CD4-positive, alpha-beta T cell treated with Interleukin-4 for 4 hours (primary cell): ENCODE measurements around the gene ATP10D.

Experiments
- DNase-seq: peaks from one replicate; pipeline ENCODE4 v3.0.0-alpha.2; 2020

The ATP10D gene

DNA sequence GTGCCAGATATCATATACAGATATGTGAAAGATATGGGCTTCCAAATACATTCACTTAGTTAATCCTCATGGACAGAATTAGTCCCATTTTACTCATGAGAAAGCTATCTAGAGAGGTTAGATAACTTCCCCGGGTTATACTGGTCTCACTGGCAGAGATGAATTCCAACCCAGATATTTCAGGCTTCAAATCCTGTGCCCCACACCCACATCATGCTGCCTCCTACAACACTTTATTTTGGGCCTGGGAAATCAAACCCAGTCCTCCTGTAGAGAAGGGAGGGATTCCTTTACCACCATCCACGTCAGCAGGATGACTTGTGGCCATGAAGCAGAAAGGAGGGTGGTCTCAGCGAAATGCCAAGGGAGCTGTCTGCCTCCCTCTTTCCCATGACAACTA is 113.8 kb downstream of the ATP10D start:
- no peak for DNase-seq

GRCh38 chr4:47606482-47606881 is 121.4 kb downstream of the ATP10D start:
- DNase-seq = no peak

DNA sequence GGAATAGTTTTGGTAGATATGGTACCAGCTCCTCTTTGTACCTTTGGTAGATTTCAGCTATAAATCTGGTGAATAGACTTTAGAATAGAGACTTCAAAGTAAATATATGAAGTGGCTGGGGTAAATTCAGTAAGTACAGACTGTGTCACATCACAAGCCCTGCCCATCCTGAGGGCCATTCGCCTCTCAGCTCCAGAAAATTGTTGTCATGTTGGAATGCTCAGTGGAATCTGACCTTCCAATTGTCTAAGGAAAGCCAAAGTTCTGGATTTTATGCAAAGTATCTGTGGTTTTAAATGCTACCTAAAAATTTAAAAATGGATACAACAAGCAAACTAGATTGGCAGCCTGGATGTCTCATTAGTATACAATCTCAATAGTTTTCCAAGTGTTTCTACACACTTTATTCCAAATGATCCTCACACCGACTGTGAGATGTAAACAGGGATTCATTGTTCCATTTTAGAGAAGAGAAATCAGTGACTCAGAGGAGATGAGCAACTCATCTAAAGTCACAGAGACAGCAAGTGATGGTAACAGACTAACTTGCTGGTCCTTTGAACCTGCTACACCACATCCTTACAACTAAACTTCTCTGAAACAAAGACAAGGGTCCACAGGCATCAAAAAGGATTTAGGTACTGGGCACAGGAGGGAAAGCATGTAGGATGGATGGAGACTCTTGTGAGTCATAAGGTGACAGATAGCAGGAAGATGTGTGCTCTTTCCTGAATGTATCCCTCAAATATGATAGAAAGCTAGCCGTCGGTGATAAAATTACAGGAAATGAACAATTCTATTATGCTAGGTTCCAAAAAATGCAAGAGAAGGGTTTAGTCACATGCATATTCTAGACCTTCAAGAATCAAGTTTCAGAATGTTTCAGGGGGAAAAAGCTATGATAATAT is 127.3 kb downstream of the ATP10D start:
- DNase-seq = no peak

DNA sequence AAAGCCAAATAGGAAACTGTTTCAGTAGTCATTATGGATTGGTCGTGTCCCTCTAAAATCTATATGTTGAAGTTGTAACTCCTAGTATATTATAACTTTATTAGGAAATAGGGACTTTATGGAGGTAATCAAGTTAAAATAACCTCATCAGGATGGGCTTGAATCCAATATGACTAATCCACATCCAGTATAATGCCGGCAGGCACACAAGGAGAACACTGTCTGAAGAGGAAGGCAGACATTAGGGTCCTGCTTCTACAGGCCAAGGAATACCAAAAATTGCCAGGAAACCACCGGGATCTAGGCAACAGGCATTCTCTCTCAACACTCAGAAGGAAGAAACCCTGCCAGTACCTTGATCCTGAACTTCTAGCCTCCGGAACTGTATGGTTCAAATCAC is 130.3 kb downstream of the ATP10D start:
- no peak for DNase-seq

GRCh38 chr4:47617607-47618006 is 132.5 kb downstream of the ATP10D start:
- DNase-seq = no peak

DNA sequence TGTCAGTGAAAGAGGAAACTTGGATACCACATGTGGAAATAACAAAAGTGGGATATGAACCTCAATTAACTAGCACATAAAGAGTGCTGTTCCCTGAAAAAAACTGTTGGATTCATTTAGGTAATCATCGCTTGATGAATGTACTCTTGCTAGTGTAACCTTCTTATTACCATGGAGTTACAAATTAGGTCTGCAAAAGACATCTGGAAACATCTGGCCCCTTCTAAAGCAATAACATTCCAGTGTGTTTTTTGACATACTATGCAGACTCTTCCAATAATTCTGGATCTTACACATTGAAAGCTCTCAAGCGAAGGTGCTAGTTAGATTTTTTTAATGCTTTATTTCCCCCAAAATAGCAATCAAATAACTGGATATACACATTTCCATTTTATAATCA is 134.6 kb downstream of the ATP10D start:
- DNase-seq = no peak

DNA sequence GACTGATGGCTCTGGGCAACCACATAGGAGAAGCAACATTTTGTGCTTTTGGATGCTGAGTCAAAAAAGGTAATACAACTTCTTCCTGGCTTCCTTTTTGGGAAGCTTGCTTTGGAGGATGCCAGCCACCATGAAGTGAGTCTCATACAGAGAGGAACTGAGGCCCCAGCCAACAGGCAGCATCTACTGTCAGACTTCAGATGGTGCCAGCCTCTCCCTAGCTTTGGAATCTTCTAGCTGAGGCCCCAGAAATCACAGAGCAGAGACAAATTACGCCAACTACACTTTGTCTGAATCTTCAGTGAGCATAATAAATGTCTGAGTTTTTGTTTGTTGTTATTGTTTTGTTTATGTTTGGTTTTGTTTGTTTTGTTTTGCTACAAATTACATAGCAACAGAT is 136.1 kb downstream of the ATP10D start:
- no peak for DNase-seq

DNA sequence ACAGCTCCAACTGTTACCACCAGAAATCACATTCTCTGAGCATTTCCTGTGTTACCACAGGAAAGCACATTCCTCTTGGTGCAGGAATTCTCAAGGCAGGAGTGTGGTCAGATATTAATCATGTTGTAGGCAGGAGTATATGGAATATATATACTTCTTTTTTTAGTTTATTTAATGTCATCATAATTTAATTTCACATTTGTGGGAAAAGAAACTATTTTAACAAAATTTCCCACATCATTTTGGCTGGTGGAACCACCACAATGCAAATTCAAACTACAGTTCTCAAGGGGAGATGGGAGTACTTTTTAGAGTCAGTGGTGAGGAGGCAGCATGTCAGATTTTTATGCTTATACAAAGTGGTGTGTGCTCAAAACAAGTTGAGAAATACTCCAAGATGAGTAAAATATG is 139.0 kb downstream of the ATP10D start:
- DNase-seq = no peak

- DNase-seq = no peak
Measured at GRCh38 chr4:47631161-47631560, 146.1 kb downstream of the ATP10D start.

- no peak for DNase-seq
Measured at GRCh38 chr4:47639531-47639930, 154.5 kb downstream of the ATP10D start.

GRCh38 chr4:47640911-47641310 is 155.8 kb downstream of the ATP10D start:
- DNase-seq = no peak

DNA sequence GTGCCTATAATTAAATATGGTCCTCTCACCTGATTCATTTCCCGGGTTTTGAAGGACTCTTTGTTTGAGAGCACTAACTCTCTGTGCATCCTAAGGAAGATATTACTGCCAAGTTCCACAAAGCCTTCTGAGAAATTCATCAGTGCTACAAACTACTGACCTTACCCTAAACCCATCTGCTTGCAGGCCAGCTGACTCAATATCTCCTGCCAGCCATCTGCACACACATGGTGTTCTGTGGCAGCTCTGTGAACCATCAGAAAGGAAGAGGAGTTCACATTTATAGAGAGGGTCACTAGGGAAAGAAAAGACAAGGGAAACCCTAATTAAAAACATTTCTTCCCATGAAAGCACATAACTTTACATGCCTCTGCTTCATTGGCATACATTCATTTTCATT is 156.7 kb downstream of the ATP10D start:
- DNase-seq = no peak

GRCh38 chr4:47642191-47642830 is 157.2 kb downstream of the ATP10D start:
- DNase-seq = no peak
